Tibial nerve (tissue), 4 donors: ENCODE data around the gene PDZD2. TPM values are rescaled to one million over a fixed set of nuclear protein-coding genes. Genes with fewer than 3 reads are reported as not detected.
A peak's percentile ranks its signal among the peaks of the same experiment; 100 is the strongest.

Source experiments
- DNase-seq, 2 donors: peaks; one replicate each; pipeline ENCODE4 v3.0.0-alpha.2; 2019; ENCODE audit warnings: low spot score in 2 of 2
- H3K27ac ChIP-seq, 4 donors: fragments of 200-600 bp; sonication (generic) in 3 of 4; one replicate each; pipeline ENCODE4 v1.5.1; 2017 to 2019; ENCODE audit warnings: mild to moderate bottlenecking in 1 of 4
- H3K27me3 ChIP-seq, 2 donors: fragments of 200-600 bp; sonication (generic) in 1 of 2; one replicate each; pipeline versions ENCODE4 v1.5.1 to v1.6.0; 2017 to 2019
- H3K36me3 ChIP-seq, 3 donors: fragments of 200-600 bp; sonication (generic); one replicate each; pipeline ENCODE4 v1.5.1; 2018 to 2019
- H3K4me1 ChIP-seq, 4 donors: fragments of 200-600 bp; sonication (generic) in 3 of 4; one replicate each; pipeline ENCODE4 v1.5.1; 2017 to 2019
- H3K4me3 ChIP-seq, 4 donors: fragments of 200-600 bp; sonication (generic) in 3 of 4; one replicate each; pipeline ENCODE4 v1.5.1; 2017 to 2019; ENCODE audit warnings: mild to moderate bottlenecking in 1 of 4, moderate library complexity in 1 of 4
- H3K9me3 ChIP-seq, 4 donors: fragments of 200-600 bp; sonication (generic) in 3 of 4; one replicate each; pipeline ENCODE4 v1.5.1; 2017 to 2019
- EP300 ChIP-seq, 2 donors: sonication (generic); formaldehyde crosslinking; IDR thresholded peaks; one replicate each; pipeline ENCODE4 v1.6.1; 2017; ENCODE audit warnings: antibody characterized with exemption in 2 of 2, mild to moderate bottlenecking in 1 of 2
- POLR2A ChIP-seq, 2 donors: fragments of 450-650 bp; IDR thresholded peaks; one replicate each; pipeline ENCODE4 v1.6.1; 2017; ENCODE audit warnings: antibody characterized with exemption in 2 of 2, mild to moderate bottlenecking in 2 of 2, moderate library complexity in 2 of 2
- WGBS, 2 donors: methylation state at CpG; one replicate each; pipeline ENCODE4 v1.1.5; 2018; 5-methylcytosine and 5-hydroxymethylcytosine counted together
- total RNA-seq, 4 donors: library from RNA; depleted of rRNA; stranded (reverse); fragments of >200 nt; gene quantifications; one replicate each; pipeline ENCODE4 v1.1.0, GENCODE V29; 2016
- TF ChIP-seq, protein P1 (sequence below), 5 experiments: fragments of 200-600 bp in 3 of 5; fragments of 450-650 bp in 2 of 5; sonication (generic) in 3 of 5; IDR thresholded peaks; one replicate each; pipeline ENCODE4 v1.5.1; 2016 to 2019; ENCODE audit warnings: antibody characterized with exemption in 5 of 5, mild to moderate bottlenecking in 3 of 5, moderate library complexity in 2 of 5

Gene PDZD2
- total RNA-seq, 4 donors from 2014 or later = 102 to 153 (median 117) TPM

DNA sequence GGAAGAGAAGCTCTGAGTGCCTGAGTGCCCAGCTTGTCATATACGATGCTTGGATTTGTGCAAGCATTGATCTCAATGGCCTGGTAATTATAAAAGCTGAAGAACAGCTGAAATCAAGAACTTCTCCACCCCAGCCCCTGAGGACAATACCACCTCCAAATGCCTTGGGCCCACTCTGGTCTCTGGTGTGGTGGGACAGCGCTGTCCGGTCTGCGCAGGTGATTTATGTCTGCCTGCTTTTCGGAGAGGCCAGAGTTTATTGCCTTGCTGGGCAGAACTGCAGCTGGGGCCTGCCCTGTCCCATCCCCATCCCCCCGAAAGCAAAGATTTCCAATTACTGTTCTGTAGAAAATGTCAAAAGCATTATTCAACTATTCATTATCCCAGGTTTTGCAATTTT lies 1.1 kb upstream of the PDZD2 start:
- 85 to 88% methylated on average over 6 of the region's 6 CpGs for WGBS, 2 donors
- Histone ChIP-seq H3K36me3 (no peaks in the 10 kb centered on the region), H3K27me3 (no peaks in the 10 kb centered on the region), H3K27ac (no peak overlapping the region), H3K4me1 (peaks cover 0 to 18% (median 4%) of the 10 kb centered on the region in 4 donors), H3K9me3 (no peaks in the 10 kb centered on the region), H3K4me3 (no peak overlapping the region)
- DNase-seq = no peak
- TF ChIP-seq POLR2A (IDR thresholded peaks at IDR 0.05) (no peak), EP300 (IDR thresholded peaks at IDR 0.05) (no peak)
- TF ChIP-seq, protein P1, sequence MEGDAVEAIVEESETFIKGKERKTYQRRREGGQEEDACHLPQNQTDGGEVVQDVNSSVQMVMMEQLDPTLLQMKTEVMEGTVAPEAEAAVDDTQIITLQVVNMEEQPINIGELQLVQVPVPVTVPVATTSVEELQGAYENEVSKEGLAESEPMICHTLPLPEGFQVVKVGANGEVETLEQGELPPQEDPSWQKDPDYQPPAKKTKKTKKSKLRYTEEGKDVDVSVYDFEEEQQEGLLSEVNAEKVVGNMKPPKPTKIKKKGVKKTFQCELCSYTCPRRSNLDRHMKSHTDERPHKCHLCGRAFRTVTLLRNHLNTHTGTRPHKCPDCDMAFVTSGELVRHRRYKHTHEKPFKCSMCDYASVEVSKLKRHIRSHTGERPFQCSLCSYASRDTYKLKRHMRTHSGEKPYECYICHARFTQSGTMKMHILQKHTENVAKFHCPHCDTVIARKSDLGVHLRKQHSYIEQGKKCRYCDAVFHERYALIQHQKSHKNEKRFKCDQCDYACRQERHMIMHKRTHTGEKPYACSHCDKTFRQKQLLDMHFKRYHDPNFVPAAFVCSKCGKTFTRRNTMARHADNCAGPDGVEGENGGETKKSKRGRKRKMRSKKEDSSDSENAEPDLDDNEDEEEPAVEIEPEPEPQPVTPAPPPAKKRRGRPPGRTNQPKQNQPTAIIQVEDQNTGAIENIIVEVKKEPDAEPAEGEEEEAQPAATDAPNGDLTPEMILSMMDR (IDR thresholded peaks at IDR 0.05) = no peak

DNA sequence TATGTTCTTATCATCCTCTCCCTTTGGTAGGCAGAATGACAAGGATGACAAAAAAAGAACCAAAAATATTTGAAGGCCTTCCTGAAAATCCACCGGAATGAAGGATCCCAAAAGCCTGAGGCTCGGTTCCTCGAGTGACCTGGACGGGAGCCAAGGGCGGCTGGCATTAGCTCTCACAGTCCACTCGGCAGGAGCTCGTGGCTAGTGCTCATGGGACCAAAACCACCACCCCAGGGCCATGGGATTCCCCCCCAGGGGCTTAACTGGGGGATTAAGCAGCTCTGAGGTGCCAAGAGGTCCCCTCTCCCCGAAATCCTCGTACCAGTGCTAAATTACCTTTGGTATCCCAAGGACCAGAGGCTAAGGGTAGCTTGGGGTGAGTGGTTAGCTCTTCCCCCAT lies 586 bp upstream of the PDZD2 start:
- Histone ChIP-seq H3K27me3 (no peaks in the 10 kb centered on the region), H3K27ac (peak overlapping the region in 1 of 4 donors; percentile 60), H3K9me3 (no peaks in the 10 kb centered on the region), H3K36me3 (no peaks in the 10 kb centered on the region), H3K4me1 (peaks cover 0 to 18% (median 4%) of the 10 kb centered on the region in 4 donors), H3K4me3 (peak overlapping the region; percentile 53 to 76 (median 61))
- TF ChIP-seq POLR2A (IDR thresholded peaks at IDR 0.05) = no peak
- WGBS, 2 donors = 11 to 17% methylated on average over 9 of the region's 9 CpGs
- DNase-seq = peak in 1 of 2 donors; percentile 19

GRCh38 chr5:31639481-31640411 lies 815 bp downstream of the PDZD2 start:
- TF ChIP-seq EP300 (IDR thresholded peaks at IDR 0.05) = no peak
- TF ChIP-seq, protein P1 (IDR thresholded peaks at IDR 0.05) = no peak
- Histone ChIP-seq H3K4me1 (peaks cover 0 to 18% (median 4%) of the 10 kb centered on the region in 4 donors), H3K9me3 (no peaks in the 10 kb centered on the region), H3K36me3 (no peaks in the 10 kb centered on the region), H3K27me3 (no peaks in the 10 kb centered on the region), H3K4me3 (peak overlapping the region; percentile 39 to 76 (median 54)), H3K27ac (peak overlapping the region in 1 of 4 donors; percentile 60)
- WGBS, 2 donors = 16 to 18% methylated on average over 26 to 46 of the region's 50 CpGs
- DNase-seq = no peak

DNA sequence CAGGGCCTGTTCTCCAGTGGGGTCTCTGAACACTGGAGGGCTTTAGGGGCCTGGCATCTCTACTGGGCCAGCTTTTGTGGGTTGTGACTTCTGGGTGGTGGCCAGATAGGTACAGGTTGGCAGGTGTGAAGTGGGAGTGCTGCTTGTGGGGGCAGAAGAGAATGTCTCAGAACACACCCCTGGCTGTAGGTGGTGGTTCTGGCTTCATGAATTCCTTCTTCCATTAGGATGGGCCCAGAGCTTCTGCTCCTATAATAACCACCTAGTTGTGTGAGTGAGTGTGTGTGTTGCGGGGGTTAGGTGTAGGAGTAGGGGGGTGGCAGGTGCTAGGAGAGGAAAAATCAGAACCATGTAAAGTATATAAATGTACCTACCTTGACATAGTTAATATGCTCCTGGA lies 1.6 kb downstream of the PDZD2 start:
- WGBS, 2 donors = 94 to 100% methylated on average over 1 of the region's 1 CpG
- Histone ChIP-seq H3K9me3 (no peaks in the 10 kb centered on the region), H3K27me3 (no peaks in the 10 kb centered on the region), H3K27ac (no peak overlapping the region), H3K4me1 (peaks cover 0 to 18% (median 4%) of the 10 kb centered on the region in 4 donors), H3K4me3 (no peak overlapping the region), H3K36me3 (no peaks in the 10 kb centered on the region)
- TF ChIP-seq POLR2A (IDR thresholded peaks at IDR 0.05) (no peak), EP300 (IDR thresholded peaks at IDR 0.05) (no peak)
- TF ChIP-seq, protein P1 (IDR thresholded peaks at IDR 0.05) = no peak
- DNase-seq = no peak

DNA sequence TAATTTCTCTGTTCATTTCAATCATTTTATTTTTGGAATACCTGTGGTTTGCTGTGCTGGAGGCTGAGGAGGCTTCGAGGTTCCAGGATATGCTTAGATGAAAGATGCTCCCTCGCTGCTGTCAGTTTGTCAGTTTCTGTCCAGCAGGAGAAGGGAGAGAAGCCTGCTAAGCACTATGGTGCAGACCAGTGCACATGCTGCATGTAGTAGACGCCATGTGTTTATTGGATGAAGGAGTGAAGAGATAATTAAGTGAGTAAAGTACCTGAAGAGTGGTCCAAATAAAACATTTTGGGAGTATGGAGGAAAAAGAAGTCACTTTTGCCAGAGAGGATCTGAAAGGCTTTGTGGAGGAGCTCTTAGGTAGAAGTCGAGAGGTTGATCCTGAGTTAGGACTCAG lies 2.1 kb downstream of the PDZD2 start:
- H3K27me3 ChIP-seq = no peaks in the 10 kb centered on the region
- DNase-seq = no peak
- TF ChIP-seq EP300 (IDR thresholded peaks at IDR 0.05) = no peak
- TF ChIP-seq, protein P1 (IDR thresholded peaks at IDR 0.05) = no peak
- TF ChIP-seq POLR2A (IDR thresholded peaks at IDR 0.05) = no peak
- no peaks in the 10 kb centered on the region for H3K9me3 ChIP-seq
- H3K27ac ChIP-seq = no peak overlapping the region
- no peak overlapping the region for H3K4me3 ChIP-seq
- 94 to 95% methylated on average over 4 of the region's 4 CpGs for WGBS, 2 donors
- H3K36me3 ChIP-seq = no peaks in the 10 kb centered on the region
- H3K4me1 ChIP-seq = peaks cover 0 to 18% (median 4%) of the 10 kb centered on the region in 4 donors
